Renal pelvis (tissue), 4 donors: ENCODE data around the gene EPHA1. TPM values are rescaled to one million over a fixed set of nuclear protein-coding genes. Genes with fewer than 3 reads are reported as not detected.

ENCODE experiments used
- DNase-seq: peaks from one replicate; pipeline ENCODE4 v3.0.0-alpha.2; 2013
- polyA plus RNA-seq, 3 donors: library from polyadenylated mRNA; unstranded; fragments of 120-200 nt; gene quantifications; one replicate each; pipeline ENCODE4 v1.2.1, GENCODE V29; 2013; ENCODE audit not compliant: insufficient read length in 3 of 3

The EPHA1 gene
- polyA plus RNA-seq, 3 donors = 18.3 to 25.0 (median 18.6) TPM

GRCh38 chr7:143375298-143376034 is 33.2 kb downstream of the EPHA1 start:
- DNase-seq = no peak

GRCh38 chr7:143374561-143374960 is 34.1 kb downstream of the EPHA1 start:
- DNase-seq = no peak

- no peak for DNase-seq
These were observed 35.3 kb downstream of the EPHA1 start for GRCh38 chr7:143373255-143373794.

GRCh38 chr7:143372070-143372469 is 36.6 kb downstream of the EPHA1 start:
- DNase-seq = no peak

- peak; percentile 60 for DNase-seq
These were observed 38.7 kb downstream of the EPHA1 start for GRCh38 chr7:143369678-143370651.

- no peak for DNase-seq
These were observed 40.3 kb downstream of the EPHA1 start for GRCh38 chr7:143368387-143368786.

GRCh38 chr7:143367972-143368371 is 40.7 kb downstream of the EPHA1 start:
- no peak for DNase-seq

- DNase-seq = no peak
These were observed 45.4 kb downstream of the EPHA1 start for GRCh38 chr7:143363016-143363937.

GRCh38 chr7:143362131-143363015 is 46.3 kb downstream of the EPHA1 start, which contains the start of gene FAM131B:
TSS of gene FAM131B (minus strand) at chr7:143362713. CDS start at chr7:143362603, 110 bp downstream.
- DNase-seq = no peak

GRCh38 chr7:143361552-143362130 is 47.0 kb downstream of the EPHA1 start:
- DNase-seq = no peak

- DNase-seq = no peak
These were observed 47.7 kb downstream of the EPHA1 start for GRCh38 chr7:143360788-143361551.

- DNase-seq = no peak
These were observed 48.8 kb downstream of the EPHA1 start for GRCh38 chr7:143359771-143360353.

- DNase-seq = no peak
These were observed 50.0 kb downstream of the EPHA1 start for GRCh38 chr7:143358626-143359025.

GRCh38 chr7:143356414-143357050 is 52.1 kb downstream of the EPHA1 start:
- DNase-seq = no peak

GRCh38 chr7:143355450-143356385 is 52.9 kb downstream of the EPHA1 start:
- no peak for DNase-seq

- DNase-seq = no peak
These were observed 53.7 kb downstream of the EPHA1 start for GRCh38 chr7:143354965-143355364.

GRCh38 chr7:143354376-143354775 is 54.3 kb downstream of the EPHA1 start:
- DNase-seq = no peak
